HEK293 (cell line): ENCODE measurements around the gene PPP1R14B.

ENCODE experiments used
- HOXA7 ChIP-seq: sonication (generic); formaldehyde crosslinking; IDR thresholded peaks from 2 replicates; pipeline ENCODE4 v1.8.1; 2022; ENCODE audit warnings: missing genetic modification reagents, borderline replicate concordance
- KLF17 ChIP-seq: fragments of 450-650 bp; formaldehyde crosslinking; IDR thresholded peaks from 2 replicates; pipeline ENCODE4 v1.5.1; 2016; ENCODE audit warnings: missing biosample characterization, missing genetic modification characterization
- KLF9 ChIP-seq: fragments of 450-650 bp; formaldehyde crosslinking; IDR thresholded peaks from 2 replicates; pipeline ENCODE4 v1.5.1; 2016; ENCODE audit warnings: missing biosample characterization, missing genetic modification characterization, low read depth
- SP7 ChIP-seq: fragments of 450-650 bp; formaldehyde crosslinking; IDR thresholded peaks from 2 replicates; pipeline ENCODE4 v1.5.1; 2016; ENCODE audit warnings: missing biosample characterization, missing genetic modification characterization
- ZBTB48 ChIP-seq: fragments of 450-650 bp; formaldehyde crosslinking; IDR thresholded peaks from 2 replicates; pipeline ENCODE4 v1.5.1; 2016; ENCODE audit warnings: missing biosample characterization, missing genetic modification characterization
- ZBTB49 ChIP-seq: fragments of 450-650 bp; formaldehyde crosslinking; IDR thresholded peaks from 2 replicates; pipeline ENCODE4 v1.5.1; 2016; ENCODE audit warnings: missing biosample characterization, missing genetic modification characterization, low read depth
- ZFHX2 ChIP-seq: fragments of 450-650 bp; formaldehyde crosslinking; conservative IDR thresholded peaks from 2 replicates; pipeline ENCODE4 v1.5.1; 2016; ENCODE audit warnings: missing biosample characterization, missing genetic modification characterization
- ZNF133 ChIP-seq: fragments of 450-650 bp; formaldehyde crosslinking; IDR thresholded peaks from 2 replicates; pipeline ENCODE4 v1.5.1; 2016; ENCODE audit warnings: missing biosample characterization, missing genetic modification characterization
- ZNF157 ChIP-seq: fragments of 450-650 bp; formaldehyde crosslinking; IDR thresholded peaks from 2 replicates; pipeline ENCODE4 v1.5.1; 2016; ENCODE audit warnings: missing biosample characterization, missing genetic modification characterization
- ZNF19 ChIP-seq: fragments of 450-650 bp; formaldehyde crosslinking; IDR thresholded peaks from 2 replicates; pipeline ENCODE4; 2016; ENCODE audit warnings: missing biosample characterization, missing genetic modification characterization, low read depth
- ZNF211 ChIP-seq: fragments of 450-650 bp; formaldehyde crosslinking; IDR thresholded peaks from 2 replicates; pipeline ENCODE4 v1.5.1; 2016; ENCODE audit warnings: low read depth, missing biosample characterization, missing genetic modification characterization
- ZNF239 ChIP-seq: fragments of 450-650 bp; formaldehyde crosslinking; IDR thresholded peaks from 2 replicates; pipeline ENCODE4 v1.5.1; 2016; ENCODE audit warnings: missing biosample characterization, missing genetic modification characterization
- ZNF280C ChIP-seq: fragments of 450-650 bp; formaldehyde crosslinking; IDR thresholded peaks from 2 replicates; pipeline ENCODE4 v1.5.1; 2016; ENCODE audit warnings: missing biosample characterization, missing genetic modification characterization
- ZNF514 ChIP-seq: fragments of 450-650 bp; formaldehyde crosslinking; IDR thresholded peaks from 2 replicates; pipeline ENCODE4 v1.5.1; 2016; ENCODE audit warnings: missing biosample characterization, missing genetic modification characterization
- ZNF544 ChIP-seq: fragments of 450-650 bp; formaldehyde crosslinking; IDR thresholded peaks from 2 replicates; pipeline ENCODE4 v1.5.0; 2017; ENCODE audit warnings: missing biosample characterization, missing genetic modification characterization
- ZNF677 ChIP-seq: fragments of 450-650 bp; IDR thresholded peaks from 2 replicates; pipeline ENCODE4 v1.5.0; 2018; ENCODE audit warnings: missing biosample characterization, mild to moderate bottlenecking, missing genetic modification characterization, moderate library complexity
- ZNF76 ChIP-seq: fragments of 450-650 bp; formaldehyde crosslinking; IDR thresholded peaks from 2 replicates; pipeline ENCODE4; 2016; ENCODE audit warnings: low read depth, missing biosample characterization, missing genetic modification characterization, borderline replicate concordance
- ZNF785 ChIP-seq: fragments of 450-650 bp; formaldehyde crosslinking; IDR thresholded peaks from 2 replicates; pipeline ENCODE4 v1.5.1; 2016; ENCODE audit warnings: missing biosample characterization, missing genetic modification characterization
- ZNF837 ChIP-seq: fragments of 450-650 bp; formaldehyde crosslinking; IDR thresholded peaks from 2 replicates; pipeline ENCODE4 v1.5.1; 2016; ENCODE audit warnings: missing biosample characterization, missing genetic modification characterization
- TF ChIP-seq, protein P1 (sequence below): fragments of 450-650 bp; formaldehyde crosslinking; IDR thresholded peaks from 2 replicates; pipeline ENCODE4 v1.5.1; 2016; ENCODE audit warnings: missing biosample characterization, missing genetic modification characterization
- TF ChIP-seq, protein P2 (sequence below): fragments of 450-650 bp; formaldehyde crosslinking; IDR thresholded peaks from 2 replicates; pipeline ENCODE4 v1.5.1; 2016; ENCODE audit warnings: missing biosample characterization, missing genetic modification characterization
- TF ChIP-seq, protein P3 (sequence below): fragments of 450-650 bp; formaldehyde crosslinking; IDR thresholded peaks from 2 replicates; pipeline ENCODE4 v1.5.1; 2016; ENCODE audit warnings: missing biosample characterization, missing genetic modification characterization
- TF ChIP-seq, protein P4 (sequence below): fragments of 450-650 bp; formaldehyde crosslinking; conservative IDR thresholded peaks from 2 replicates; pipeline ENCODE4 v1.5.1; 2016; ENCODE audit warnings: low read depth, missing biosample characterization, missing genetic modification characterization

Gene PPP1R14B

DNA sequence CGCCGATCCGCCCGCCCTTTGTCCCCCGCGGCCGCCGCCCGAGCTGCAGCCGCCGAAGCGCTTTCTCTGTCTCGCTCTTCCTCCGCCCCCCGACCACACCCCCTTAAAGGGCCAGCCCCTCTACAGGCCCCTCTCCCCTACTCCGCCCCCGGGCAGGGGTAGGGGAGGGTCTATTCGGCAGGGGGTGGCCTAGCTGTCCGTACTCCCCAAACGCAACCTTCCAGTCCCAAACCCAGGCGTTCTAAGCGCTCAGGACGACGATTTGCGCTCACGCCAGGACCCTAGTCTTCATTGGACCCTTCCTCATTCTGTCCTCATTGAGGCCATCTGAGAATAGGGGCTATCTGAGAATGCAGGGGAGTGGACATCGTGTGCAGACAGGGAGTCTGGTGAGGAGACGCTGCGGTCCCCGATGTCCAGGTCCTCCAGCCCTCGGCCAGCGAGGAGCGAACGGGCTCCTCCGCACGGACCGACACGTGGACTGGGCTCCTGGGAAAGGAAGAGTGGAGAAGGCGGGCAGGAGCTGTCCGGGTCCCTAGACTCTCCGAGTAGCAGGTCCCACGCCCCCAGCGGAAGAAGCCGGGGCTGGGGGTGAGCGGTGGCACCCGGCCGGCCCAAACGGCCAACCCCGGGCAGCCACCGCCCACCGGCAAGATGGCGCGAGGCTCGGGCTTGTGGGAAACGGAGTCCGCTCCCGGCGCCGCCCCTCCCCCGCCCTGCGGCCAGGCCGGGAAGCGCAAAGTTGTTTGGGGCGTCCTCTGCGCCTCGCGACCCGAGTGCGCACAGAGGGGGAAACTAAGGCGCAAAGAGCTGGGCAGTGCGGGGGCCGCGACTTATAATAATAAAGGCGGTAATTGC lies at the start of gene PPP1R14B (continued):
- TF ChIP-seq ZNF785 (tag by site-specific recombination) (no peak), ZNF280C (tag by site-specific recombination) (no peak), ZNF514 (tag by site-specific recombination) (no peak), ZBTB49 (tag by site-specific recombination) (no peak), ZBTB48 (tag by site-specific recombination) (peak; percentile 93), ZNF19 (no peak), HOXA7 (CRISPR knock-in tag) (no peak), ZNF544 (no peak), ZNF133 (tag by site-specific recombination) (no peak), ZFHX2 (tag by site-specific recombination) (peak; percentile 56; the same call in 1 of the 2 replicates), KLF17 (no peak), ZNF211 (tag by site-specific recombination) (no peak), ZNF239 (no peak), ZNF76 (peak; percentile 86), KLF9 (tag by site-specific recombination) (peak; percentile 96), ZNF157 (tag by site-specific recombination) (no peak), SP7 (tag by site-specific recombination) (0 out of 2 replicates have a peak, but pooled peaks have one; percentile 15), ZNF677 (tag by site-specific recombination) (no peak), ZNF837 (no peak)
- TF ChIP-seq, protein P1, sequence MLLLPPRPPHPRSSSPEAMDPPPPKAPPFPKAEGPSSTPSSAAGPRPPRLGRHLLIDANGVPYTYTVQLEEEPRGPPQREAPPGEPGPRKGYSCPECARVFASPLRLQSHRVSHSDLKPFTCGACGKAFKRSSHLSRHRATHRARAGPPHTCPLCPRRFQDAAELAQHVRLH (tag by site-specific recombination), result no peak
- TF ChIP-seq, protein P2, sequence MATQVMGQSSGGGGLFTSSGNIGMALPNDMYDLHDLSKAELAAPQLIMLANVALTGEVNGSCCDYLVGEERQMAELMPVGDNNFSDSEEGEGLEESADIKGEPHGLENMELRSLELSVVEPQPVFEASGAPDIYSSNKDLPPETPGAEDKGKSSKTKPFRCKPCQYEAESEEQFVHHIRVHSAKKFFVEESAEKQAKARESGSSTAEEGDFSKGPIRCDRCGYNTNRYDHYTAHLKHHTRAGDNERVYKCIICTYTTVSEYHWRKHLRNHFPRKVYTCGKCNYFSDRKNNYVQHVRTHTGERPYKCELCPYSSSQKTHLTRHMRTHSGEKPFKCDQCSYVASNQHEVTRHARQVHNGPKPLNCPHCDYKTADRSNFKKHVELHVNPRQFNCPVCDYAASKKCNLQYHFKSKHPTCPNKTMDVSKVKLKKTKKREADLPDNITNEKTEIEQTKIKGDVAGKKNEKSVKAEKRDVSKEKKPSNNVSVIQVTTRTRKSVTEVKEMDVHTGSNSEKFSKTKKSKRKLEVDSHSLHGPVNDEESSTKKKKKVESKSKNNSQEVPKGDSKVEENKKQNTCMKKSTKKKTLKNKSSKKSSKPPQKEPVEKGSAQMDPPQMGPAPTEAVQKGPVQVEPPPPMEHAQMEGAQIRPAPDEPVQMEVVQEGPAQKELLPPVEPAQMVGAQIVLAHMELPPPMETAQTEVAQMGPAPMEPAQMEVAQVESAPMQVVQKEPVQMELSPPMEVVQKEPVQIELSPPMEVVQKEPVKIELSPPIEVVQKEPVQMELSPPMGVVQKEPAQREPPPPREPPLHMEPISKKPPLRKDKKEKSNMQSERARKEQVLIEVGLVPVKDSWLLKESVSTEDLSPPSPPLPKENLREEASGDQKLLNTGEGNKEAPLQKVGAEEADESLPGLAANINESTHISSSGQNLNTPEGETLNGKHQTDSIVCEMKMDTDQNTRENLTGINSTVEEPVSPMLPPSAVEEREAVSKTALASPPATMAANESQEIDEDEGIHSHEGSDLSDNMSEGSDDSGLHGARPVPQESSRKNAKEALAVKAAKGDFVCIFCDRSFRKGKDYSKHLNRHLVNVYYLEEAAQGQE (tag by site-specific recombination), result peak; percentile 51; the same call in 1 of the 2 replicates
- TF ChIP-seq, protein P3, sequence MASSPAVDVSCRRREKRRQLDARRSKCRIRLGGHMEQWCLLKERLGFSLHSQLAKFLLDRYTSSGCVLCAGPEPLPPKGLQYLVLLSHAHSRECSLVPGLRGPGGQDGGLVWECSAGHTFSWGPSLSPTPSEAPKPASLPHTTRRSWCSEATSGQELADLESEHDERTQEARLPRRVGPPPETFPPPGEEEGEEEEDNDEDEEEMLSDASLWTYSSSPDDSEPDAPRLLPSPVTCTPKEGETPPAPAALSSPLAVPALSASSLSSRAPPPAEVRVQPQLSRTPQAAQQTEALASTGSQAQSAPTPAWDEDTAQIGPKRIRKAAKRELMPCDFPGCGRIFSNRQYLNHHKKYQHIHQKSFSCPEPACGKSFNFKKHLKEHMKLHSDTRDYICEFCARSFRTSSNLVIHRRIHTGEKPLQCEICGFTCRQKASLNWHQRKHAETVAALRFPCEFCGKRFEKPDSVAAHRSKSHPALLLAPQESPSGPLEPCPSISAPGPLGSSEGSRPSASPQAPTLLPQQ (tag by site-specific recombination), result peak; percentile 33
- TF ChIP-seq, protein P4, sequence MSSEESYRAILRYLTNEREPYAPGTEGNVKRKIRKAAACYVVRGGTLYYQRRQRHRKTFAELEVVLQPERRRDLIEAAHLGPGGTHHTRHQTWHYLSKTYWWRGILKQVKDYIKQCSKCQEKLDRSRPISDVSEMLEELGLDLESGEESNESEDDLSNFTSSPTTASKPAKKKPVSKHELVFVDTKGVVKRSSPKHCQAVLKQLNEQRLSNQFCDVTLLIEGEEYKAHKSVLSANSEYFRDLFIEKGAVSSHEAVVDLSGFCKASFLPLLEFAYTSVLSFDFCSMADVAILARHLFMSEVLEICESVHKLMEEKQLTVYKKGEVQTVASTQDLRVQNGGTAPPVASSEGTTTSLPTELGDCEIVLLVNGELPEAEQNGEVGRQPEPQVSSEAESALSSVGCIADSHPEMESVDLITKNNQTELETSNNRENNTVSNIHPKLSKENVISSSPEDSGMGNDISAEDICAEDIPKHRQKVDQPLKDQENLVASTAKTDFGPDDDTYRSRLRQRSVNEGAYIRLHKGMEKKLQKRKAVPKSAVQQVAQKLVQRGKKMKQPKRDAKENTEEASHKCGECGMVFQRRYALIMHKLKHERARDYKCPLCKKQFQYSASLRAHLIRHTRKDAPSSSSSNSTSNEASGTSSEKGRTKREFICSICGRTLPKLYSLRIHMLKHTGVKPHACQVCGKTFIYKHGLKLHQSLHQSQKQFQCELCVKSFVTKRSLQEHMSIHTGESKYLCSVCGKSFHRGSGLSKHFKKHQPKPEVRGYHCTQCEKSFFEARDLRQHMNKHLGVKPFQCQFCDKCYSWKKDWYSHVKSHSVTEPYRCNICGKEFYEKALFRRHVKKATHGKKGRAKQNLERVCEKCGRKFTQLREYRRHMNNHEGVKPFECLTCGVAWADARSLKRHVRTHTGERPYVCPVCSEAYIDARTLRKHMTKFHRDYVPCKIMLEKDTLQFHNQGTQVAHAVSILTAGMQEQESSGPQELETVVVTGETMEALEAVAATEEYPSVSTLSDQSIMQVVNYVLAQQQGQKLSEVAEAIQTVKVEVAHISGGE (tag by site-specific recombination), result peak; percentile 91
